Measurements from ENCODE around the gene BAD. TPM values are rescaled to one million over a fixed set of nuclear protein-coding genes. Genes with fewer than 3 reads are reported as not detected.

Gene BAD
- total RNA-seq, 1 donor from 2014 or later = 156 TPM

DNA sequence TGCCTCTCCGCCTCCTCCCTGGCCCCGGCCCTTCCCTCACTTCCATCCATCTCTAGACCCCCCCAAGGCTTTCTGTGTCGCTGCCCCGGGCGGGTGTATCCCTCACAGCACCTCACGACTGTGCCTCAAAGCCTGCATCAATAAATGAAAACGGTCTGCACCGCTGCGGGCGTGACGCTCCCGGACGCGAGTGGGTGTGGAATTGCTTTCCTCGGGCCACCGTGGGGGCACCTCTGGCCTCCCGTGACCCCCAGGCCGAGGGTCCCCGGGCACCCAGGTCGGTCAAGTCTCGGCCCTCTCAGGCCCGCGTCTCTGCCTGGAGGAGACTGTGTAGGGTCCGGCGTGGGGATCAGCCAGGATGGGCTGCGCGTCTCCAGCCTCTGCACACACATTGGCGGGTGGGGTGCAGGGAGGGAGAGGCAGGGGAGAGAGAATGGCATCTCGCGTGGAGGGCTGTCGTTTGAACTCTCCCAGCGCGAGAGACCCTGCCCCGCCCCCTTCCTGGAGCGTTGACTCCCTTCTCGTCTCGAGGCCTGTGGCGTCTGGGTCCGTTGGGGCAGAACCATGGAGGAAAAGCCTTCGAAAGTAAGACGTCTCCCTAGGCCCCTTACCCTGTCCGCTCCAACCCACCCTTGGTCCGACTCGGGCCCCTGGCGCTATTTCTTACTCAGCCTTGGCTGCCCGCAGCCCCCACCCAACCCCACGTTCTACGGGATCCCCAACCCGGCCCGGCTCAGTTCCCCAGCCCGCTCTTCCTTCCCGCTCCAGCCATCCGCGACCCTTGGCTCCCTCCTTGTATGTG lies 15.6 kb upstream of the BAD start, which contains the start of gene CATSPERZ:
TSS of gene CATSPERZ (plus strand) at position 512 of the 802 bp plus-strand sequence. CDS start at position 565, 53 bp downstream.
- TF ChIP-seq, protein P1, sequence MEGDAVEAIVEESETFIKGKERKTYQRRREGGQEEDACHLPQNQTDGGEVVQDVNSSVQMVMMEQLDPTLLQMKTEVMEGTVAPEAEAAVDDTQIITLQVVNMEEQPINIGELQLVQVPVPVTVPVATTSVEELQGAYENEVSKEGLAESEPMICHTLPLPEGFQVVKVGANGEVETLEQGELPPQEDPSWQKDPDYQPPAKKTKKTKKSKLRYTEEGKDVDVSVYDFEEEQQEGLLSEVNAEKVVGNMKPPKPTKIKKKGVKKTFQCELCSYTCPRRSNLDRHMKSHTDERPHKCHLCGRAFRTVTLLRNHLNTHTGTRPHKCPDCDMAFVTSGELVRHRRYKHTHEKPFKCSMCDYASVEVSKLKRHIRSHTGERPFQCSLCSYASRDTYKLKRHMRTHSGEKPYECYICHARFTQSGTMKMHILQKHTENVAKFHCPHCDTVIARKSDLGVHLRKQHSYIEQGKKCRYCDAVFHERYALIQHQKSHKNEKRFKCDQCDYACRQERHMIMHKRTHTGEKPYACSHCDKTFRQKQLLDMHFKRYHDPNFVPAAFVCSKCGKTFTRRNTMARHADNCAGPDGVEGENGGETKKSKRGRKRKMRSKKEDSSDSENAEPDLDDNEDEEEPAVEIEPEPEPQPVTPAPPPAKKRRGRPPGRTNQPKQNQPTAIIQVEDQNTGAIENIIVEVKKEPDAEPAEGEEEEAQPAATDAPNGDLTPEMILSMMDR (conservative IDR thresholded peaks at IDR 0.05; ENCODE audit: low read depth, low read length) = no peak
- DNase-seq (ENCODE audit: low read depth) = no peak
- H3K4me3 ChIP-seq (ENCODE audit: low read depth, low read length) = peak within 1 kb of the TSS; percentile 45

DNA sequence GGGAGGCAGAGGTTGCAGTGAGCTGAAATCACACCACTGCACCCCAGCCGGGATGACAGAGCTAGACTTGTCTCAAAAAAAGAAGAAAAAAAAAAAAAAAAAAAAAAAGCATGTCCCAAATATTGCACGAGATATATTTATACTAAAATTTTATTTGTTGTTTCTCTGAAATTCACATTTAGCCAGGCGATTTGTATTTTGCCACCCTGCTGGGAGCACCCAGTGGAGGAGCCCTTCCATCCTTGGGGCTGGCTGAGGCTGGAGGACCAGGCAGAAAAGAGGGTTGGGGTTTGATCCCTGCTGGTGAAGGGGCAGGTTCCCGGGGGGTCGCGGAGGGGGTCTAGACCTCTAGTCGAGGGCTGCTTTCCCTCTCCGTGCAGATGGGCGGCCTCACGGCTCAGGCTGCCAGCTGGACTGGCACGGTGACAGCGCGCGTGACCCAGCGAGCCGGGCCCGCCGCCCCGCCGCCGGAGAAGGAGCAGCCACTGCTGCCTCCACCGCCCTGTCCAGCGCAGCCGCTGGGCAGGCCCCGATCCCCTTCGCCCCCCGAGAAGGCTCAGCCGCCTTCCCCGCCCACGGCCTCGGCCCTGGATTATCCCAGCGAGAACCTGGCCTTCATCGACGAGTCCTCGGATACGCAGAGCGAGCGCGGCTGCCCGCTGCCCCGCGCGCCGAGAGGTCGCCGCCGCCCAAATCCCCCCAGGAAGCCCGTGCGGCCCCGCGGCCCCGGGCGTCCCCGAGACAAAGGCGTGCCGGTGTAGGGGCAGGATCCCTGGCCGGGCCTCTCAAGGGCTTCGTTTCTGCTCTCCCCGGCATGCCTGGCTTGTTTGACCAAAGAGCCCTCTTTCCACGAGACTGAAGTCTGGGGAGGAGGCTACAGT lies 14.7 kb upstream of the BAD start:
- H3K4me3 ChIP-seq (ENCODE audit: low read depth, low read length) = peak overlapping the region; percentile 38
- no peak for DNase-seq (ENCODE audit: low read depth)
- TF ChIP-seq, protein P1 (conservative IDR thresholded peaks at IDR 0.05; ENCODE audit: low read depth, low read length) = no peak

DNA sequence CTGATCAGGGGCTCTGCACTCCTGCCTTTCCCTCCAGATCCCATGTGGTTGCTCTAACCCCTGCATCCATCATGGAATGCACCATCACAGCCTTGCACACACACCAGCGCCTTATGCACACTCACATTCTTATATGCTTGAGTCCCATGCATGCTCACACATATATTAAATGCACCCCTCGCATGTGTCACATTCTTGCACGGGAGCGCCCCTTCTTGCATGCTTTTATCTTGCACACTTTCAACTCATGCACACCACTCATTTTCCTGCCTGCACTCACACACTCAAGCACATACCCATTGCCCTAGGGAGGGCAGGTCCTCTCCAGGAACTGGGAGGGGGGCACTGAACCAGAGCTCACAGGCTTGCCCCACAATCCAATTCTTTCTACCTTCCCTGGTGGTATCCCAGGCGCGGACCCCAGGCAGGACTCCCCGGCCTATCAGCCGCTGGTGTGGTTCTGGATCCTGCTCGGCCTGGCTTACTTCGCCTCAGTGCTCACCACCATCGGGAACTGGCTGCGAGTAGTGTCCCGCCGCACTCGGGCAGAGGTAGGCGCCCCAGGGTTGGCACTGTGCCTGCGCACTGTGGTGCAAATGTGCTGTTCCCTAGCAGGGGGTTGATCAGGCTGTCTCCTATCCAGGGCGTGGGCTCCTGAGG lies 13.4 kb upstream of the BAD start:
- no peak overlapping the region for H3K4me3 ChIP-seq (ENCODE audit: low read depth, low read length)
- TF ChIP-seq, protein P1 (conservative IDR thresholded peaks at IDR 0.05; ENCODE audit: low read depth, low read length) = no peak
- no peak for DNase-seq (ENCODE audit: low read depth)

DNA sequence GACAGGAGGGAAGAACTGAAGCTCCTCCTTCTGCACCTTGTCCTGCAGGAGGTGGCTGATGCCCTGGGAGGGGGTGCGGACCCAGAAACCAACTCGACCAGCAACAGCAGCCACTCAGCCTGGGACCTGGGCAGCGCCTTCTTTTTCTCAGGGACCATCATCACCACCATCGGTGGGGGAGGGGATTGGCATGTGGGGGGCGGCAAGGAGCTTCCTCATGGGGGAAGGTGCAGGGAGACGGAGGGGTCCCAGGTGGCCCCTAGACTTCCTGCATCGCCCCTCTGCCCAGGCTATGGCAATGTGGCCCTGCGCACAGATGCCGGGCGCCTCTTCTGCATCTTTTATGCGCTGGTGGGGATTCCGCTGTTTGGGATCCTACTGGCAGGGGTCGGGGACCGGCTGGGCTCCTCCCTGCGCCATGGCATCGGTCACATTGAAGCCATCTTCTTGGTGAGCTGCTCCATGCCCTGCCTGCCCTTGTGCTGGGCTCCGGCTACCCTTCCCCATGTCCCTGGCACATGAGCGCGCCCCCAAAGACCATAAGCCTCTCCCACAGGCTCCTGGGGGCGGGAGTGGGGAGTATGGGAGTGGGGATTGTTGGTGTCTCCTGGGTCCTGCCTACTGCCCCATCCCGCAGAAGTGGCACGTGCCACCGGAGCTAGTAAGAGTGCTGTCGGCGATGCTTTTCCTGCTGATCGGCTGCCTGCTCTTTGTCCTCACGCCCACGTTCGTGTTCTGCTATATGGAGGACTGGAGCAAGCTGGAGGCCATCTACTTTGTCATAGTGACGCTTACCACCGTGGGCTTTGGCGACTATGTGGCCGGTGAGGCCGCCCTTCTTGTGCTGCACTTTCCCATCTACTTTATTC lies 12.6 kb upstream of the BAD start:
- TF ChIP-seq, protein P1 (conservative IDR thresholded peaks at IDR 0.05; ENCODE audit: low read depth, low read length) = no peak
- DNase-seq (ENCODE audit: low read depth) = no peak
- H3K4me3 ChIP-seq (ENCODE audit: low read depth, low read length) = no peak overlapping the region

DNA sequence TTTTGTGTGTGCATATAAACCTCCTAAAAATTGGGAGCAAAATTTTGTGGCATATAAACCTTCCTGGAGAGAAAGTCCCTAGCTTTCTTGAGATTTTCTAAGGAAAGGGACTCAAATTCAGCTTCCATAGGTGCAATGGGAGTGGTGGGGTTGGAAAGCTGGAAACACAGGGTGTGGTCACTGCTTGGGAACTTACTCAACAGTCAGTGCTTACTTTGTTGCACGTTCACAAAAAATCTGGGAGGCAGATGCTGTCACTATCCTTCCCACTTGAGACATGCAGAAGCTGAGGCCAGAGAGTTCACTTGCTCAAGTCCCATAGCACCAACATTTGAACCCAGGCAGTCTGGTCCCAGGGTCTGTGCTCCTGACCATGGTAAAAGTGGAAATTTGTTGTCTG lies 11.8 kb upstream of the BAD start:
- H3K4me3 ChIP-seq (ENCODE audit: low read depth, low read length) = no peak overlapping the region
- TF ChIP-seq, protein P1 (conservative IDR thresholded peaks at IDR 0.05; ENCODE audit: low read depth, low read length) = no peak
- no peak for DNase-seq (ENCODE audit: low read depth)

DNA sequence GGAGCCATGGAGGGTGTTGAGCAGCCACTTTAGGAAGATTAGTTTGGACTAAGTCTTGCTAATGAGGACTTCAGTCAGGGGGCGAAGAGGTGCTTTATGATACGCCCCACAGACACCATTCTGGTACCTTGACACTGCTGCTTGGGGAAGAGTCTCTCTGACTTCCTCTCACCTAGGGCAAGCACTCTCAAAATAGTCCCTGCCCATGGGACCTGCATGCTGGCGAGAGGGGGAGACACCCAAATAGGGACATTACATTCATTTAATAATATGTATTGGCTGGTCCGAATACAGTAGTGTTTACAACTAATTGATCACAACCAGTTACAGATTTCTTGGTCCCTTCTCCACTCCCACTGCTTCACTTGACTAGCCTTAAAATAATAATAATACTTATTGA lies 11.3 kb upstream of the BAD start:
- TF ChIP-seq, protein P1 (conservative IDR thresholded peaks at IDR 0.05; ENCODE audit: low read depth, low read length) = no peak
- no peak for DNase-seq (ENCODE audit: low read depth)
- H3K4me3 ChIP-seq (ENCODE audit: low read depth, low read length) = no peak overlapping the region
